Ovary (tissue), 9 donors: Measurements from ENCODE around the gene AATK. TPM values are rescaled to one million over a fixed set of nuclear protein-coding genes. Genes with fewer than 3 reads are reported as not detected.

Experiments
- DNase-seq, 5 donors: peaks; one replicate each; pipeline ENCODE4 v3.0.0-alpha.2; 2019 to 2020
- H3K27ac ChIP-seq, 2 donors: fragments of 200-600 bp; one replicate each; pipeline versions ENCODE4 v1.5.1 to v1.8.0; 2019 to 2022
- H3K27me3 ChIP-seq: fragments of 200-600 bp; one replicate; pipeline ENCODE4 v1.8.0; 2022
- H3K36me3 ChIP-seq: fragments of 200-600 bp; sonication (generic); one replicate; pipeline ENCODE4 v1.5.1; 2019
- H3K4me1 ChIP-seq: one replicate; pipeline ENCODE4 v1.8.1; 2013; ENCODE audit warnings: mild to moderate bottlenecking, moderate library complexity; ENCODE audit not compliant: insufficient read depth
- H3K4me3 ChIP-seq: fragments of 200-600 bp; sonication (generic); one replicate; pipeline ENCODE4 v1.5.1; 2017
- H3K9me3 ChIP-seq, 2 donors: fragments of 200-600 bp in 1 of 2; sonication (generic) in 1 of 2; one replicate each; pipeline versions ENCODE4 v1.5.1 to v1.8.1; 2013 to 2019; ENCODE audit warnings: mild to moderate bottlenecking in 1 of 2, moderate library complexity in 1 of 2
- CTCF ChIP-seq, 3 donors: fragments of 450-650 bp in 2 of 3; fragments of 200-600 bp in 1 of 3; IDR thresholded peaks; one replicate each; pipeline versions ENCODE4 v1.5.1 to v1.8.0; 2016 to 2022; ENCODE audit warnings: antibody characterized with exemption in 3 of 3, mild to moderate bottlenecking in 1 of 3
- EP300 ChIP-seq: sonication (generic); formaldehyde crosslinking; IDR thresholded peaks from one replicate; pipeline ENCODE4 v1.6.1; 2017; ENCODE audit warnings: antibody characterized with exemption
- POLR2A ChIP-seq: fragments of 450-650 bp; IDR thresholded peaks from one replicate; pipeline ENCODE4 v1.6.1; 2017; ENCODE audit warnings: antibody characterized with exemption, mild to moderate bottlenecking, moderate library complexity
- WGBS, 3 donors: extraction: QIAGEN DNeasy Blood & Tissue Kit in 1 of 3; methylation state at CpG; one replicate each; pipeline versions ENCODE4 v1.1.5 to v1.1.7; 2013 to 2017; 5-methylcytosine and 5-hydroxymethylcytosine counted together
- intact Hi-C, 4 donors: fragments of 100-400 bp; cut with DNase I; formaldehyde crosslinking; loops; one replicate each; pipeline versions ENCODE4 v1.11.0 to v1.15.1; 2022 to 2023
- polyA plus RNA-seq, 2 donors: library from polyadenylated mRNA; stranded (reverse); fragments of 200-250 nt in 1 of 2; fragments of 350-450 nt in 1 of 2; fragmentation: Illumina TruSeq in 1 of 2; extraction: RNeasy Lipid Tissue Mini Kit (QIAGEN cat#74804) in 1 of 2; gene quantifications; one replicate each; pipeline ENCODE4 v1.2.3, GENCODE V29; 2013 to 2014
- total RNA-seq, 7 donors: library from RNA; depleted of rRNA in 2 of 7; stranded (reverse); fragments of >200 nt in 2 of 7; fragmentation: NEBNext Ultra II Directional in 3 of 7; extraction: Animal tissue kit (Norgen Biotek cat#: 25700) in 3 of 7; gene quantifications; one replicate each; pipeline versions ENCODE4 v1.1.0 to v1.2.4, GENCODE V29; 2016 to 2023
- donor health status: DM: no; HTN: no; CAD: no; lungs with moderate emphysema.
- donor health status: DM: no; HTN: no; CAD: no.
- donor health status: Bipolar disorder and iron deficiency.
- donor health status: DM: yes; HTN: yes; CAD: no.
- donor health status: DM: no; HTN: no; CAD: no.
- donor health status: DM: yes; HTN: yes; CAD: no.

AATK gene
- total and polyA plus RNA-seq, 9 donors = 0.23 to 3.1 (median 1.5) TPM

GRCh38 chr17:81164371-81165245 lies 1.4 kb downstream of the AATK start:
- Histone ChIP-seq H3K4me3 (no peak overlapping the region), H3K36me3 (no peaks in the 10 kb centered on the region), H3K27me3 (no peaks in the 10 kb centered on the region), H3K4me1 (peaks cover 5% of the 10 kb centered on the region), H3K9me3 (no peaks in the 10 kb centered on the region), H3K27ac (no peak overlapping the region)
- no peak for DNase-seq
- intact Hi-C loops = no loop called here
- TF ChIP-seq EP300 = no peak
- no peak for TF ChIP-seq CTCF (IDR thresholded peaks at IDR 0.05)
- no peak for TF ChIP-seq POLR2A
- WGBS, 3 donors = 63 to 70% (median 66%) methylated on average over 19 of the region's 19 CpGs

GRCh38 chr17:81163703-81164370 lies 2.2 kb downstream of the AATK start:
- H3K27ac ChIP-seq = no peak overlapping the region
- DNase-seq = no peak
- no peaks in the 10 kb centered on the region for H3K36me3 ChIP-seq
- no peak overlapping the region for H3K4me3 ChIP-seq
- no peak for TF ChIP-seq CTCF (IDR thresholded peaks at IDR 0.05)
- TF ChIP-seq EP300 = no peak
- no peak for TF ChIP-seq POLR2A
- intact Hi-C loops = no loop called here
- 84 to 89% (median 84%) methylated on average over 14 to 15 of the region's 15 CpGs for whole genome bisulfite sequencing, 3 donors
- no peaks in the 10 kb centered on the region for H3K9me3 ChIP-seq
- peaks cover 5% of the 10 kb centered on the region for H3K4me1 ChIP-seq
- H3K27me3 ChIP-seq = no peaks in the 10 kb centered on the region

GRCh38 chr17:81163051-81163695 lies 2.8 kb downstream of the AATK start:
- H3K9me3 ChIP-seq = no peaks in the 10 kb centered on the region
- H3K4me3 ChIP-seq = no peak overlapping the region
- H3K36me3 ChIP-seq = no peaks in the 10 kb centered on the region
- no peaks in the 10 kb centered on the region for H3K27me3 ChIP-seq
- 83 to 91% (median 88%) methylated on average over 15 to 19 of the region's 19 CpGs for WGBS, 3 donors
- H3K4me1 ChIP-seq = peaks cover 5% of the 10 kb centered on the region
- TF ChIP-seq POLR2A (no peak), CTCF (IDR thresholded peaks at IDR 0.05) (no peak)
- no peak for DNase-seq
- intact Hi-C loops = no loop called here
- H3K27ac ChIP-seq = no peak overlapping the region

- Histone ChIP-seq H3K4me1 (peaks cover 5% of the 10 kb centered on the region), H3K27ac (no peak overlapping the region), H3K9me3 (no peaks in the 10 kb centered on the region), H3K4me3 (no peak overlapping the region), H3K27me3 (no peaks in the 10 kb centered on the region), H3K36me3 (no peaks in the 10 kb centered on the region)
- intact Hi-C loops = no loop called here
- DNase-seq = peak in 1 of 5 donors; percentile 12
- 85 to 90% (median 88%) methylated on average over 9 to 11 of the region's 11 CpGs for WGBS, 3 donors
- TF ChIP-seq EP300 (no peak), CTCF (IDR thresholded peaks at IDR 0.05) (no peak), POLR2A (no peak)
Observed at GRCh38 chr17:81162491-81162890, 3.5 kb downstream of the AATK start.
